Limb (tissue), 2 donors: ENCODE measurements around the gene NEK7.

Experiments
- DNase-seq, 2 donors: peaks; one replicate each; pipeline ENCODE4 v3.0.0-alpha.2; 2016; ENCODE audit errors: extremely low spot score in 2 of 2

Gene NEK7

GRCh38 chr1:198350456-198350855, 193.7 kb downstream of the NEK7 start:
- DNase-seq = no peak

- DNase-seq = no peak
Measured at GRCh38 chr1:198352975-198353695, 196.3 kb downstream of the NEK7 start.

DNA sequence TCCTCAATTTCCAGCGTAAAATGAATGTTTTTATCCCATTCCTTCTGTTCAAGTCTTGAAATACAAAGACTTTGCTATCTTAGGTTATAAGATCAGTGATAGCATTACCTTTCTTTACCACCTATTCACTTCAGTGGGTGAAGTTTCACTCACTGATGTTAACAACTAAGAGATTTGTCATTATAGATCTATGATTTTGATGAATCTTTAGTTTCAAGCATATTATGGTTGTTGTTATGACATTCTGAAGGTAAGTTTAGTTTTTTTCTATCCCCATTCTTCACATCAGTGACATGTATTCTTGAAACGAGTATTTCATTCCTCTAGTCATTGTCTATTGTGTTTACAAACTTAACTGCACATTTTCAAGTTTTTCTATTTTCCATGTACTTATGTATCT, 201.1 kb downstream of the NEK7 start:
- no peak for DNase-seq

DNA sequence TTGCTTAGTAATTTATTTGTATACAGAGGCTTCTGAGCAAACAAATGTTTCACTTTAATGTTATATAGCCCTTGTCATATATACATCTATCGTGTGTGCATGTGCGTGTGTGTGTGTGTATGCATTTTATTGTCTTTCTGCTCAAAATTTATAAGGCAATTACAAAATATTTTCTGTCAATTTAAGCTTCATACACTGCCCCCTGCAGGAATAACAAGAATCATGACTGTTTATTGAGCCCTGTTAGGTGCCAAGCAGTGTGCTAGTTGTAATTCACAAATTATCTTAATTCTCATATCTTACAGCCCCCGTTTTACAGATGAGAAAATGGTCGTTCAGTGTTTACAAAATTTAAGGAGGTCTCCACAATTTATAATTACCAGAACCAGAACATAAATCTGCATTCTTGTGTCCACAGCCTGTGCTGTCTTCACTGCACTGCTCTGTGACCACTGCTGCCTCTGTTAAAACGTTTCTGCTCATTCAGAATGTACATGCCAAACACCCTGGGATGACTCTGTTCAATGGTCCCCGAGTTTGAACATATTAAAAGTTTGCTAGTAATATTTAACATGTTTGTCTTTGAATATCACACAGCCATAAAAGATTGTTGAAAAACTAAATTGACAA, 202.3 kb downstream of the NEK7 start:
- no peak for DNase-seq

DNA sequence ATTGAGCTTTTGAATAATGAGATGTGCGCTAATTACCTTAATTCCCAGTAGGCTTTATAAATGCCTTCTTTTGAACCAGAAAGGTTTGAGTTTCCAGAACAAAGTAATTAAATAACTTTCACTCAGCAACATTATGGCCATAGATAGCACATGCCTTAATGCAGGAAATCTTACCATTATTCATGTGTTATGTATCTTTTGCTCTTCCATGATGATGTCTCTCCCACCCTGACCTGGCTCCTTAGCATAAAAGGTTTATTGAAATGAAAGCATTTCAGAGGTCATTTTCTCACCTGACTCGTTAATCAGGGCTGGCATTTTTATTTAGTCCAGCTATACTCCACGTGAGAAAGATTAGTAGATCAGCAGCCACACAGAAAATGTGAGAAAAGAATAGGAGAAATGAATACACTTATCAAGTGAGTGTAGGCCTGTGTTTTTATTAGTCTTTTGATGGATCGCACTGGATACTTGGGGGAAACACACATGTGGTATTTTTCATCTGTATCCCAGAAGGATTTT, 203.5 kb downstream of the NEK7 start:
- no peak for DNase-seq

- no peak for DNase-seq
Measured at GRCh38 chr1:198361237-198361767, 204.5 kb downstream of the NEK7 start.

DNA sequence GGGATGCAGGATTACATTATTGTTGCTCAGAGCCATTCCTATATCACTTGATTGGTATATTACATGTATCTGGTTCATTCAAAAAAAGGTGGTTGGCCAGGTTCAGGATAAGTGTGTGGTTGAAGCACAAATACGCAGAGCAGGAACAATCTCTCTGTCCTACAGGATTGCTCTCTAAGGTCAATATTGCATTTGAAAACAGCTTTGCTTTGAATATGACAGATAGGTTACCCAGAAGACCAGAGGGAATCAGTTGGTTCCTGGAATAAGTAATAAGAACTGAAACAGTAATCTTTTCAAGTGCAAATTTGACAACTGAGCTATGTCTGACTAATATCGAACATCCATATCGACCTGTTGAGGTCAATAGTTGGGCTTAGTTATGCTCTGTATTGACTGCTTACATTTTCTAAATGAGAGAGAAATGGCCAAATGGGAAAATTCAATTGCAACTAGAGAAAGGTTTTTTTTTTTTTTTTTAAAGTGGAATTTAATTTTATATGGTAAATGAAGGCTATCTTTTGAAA, 206.9 kb downstream of the NEK7 start:
- no peak for DNase-seq

DNA sequence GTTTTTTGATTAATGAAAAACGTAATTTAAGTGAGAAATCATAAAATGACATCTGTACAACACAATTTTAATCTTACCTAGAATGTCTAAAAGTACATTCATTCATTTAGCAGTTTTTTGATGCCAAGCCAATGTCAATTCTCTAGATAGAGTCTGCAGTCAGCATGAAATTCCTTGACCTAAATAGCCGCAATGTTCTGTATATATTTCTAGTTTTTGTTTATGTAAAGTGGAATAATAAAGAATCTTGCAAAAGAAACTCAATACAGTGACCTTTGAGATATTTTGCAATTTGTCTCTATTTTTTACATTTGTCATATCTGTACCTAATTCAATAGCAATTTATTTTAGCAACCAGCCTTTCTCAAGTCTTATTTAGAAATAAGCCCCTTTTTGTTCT, 207.7 kb downstream of the NEK7 start:
- no peak for DNase-seq

DNA sequence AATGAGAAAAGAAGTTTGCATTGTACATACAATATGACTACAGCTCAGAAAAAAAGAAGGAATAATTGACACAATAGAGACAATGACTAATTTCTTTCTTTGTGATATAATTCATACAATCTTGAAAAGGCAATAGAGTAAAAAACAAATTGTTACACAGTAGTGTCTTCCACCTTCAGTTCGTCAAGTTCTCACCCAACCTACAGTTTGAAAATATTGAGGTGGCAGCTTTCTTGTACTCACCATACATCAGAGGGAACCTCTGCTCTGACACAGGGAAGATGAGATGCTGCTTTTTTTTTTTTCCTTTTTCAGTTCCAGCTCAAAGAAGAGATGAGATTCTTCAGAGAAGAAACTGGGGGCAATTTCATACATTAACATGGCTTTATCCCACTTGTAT, 210.5 kb downstream of the NEK7 start:
- no peak for DNase-seq

DNA sequence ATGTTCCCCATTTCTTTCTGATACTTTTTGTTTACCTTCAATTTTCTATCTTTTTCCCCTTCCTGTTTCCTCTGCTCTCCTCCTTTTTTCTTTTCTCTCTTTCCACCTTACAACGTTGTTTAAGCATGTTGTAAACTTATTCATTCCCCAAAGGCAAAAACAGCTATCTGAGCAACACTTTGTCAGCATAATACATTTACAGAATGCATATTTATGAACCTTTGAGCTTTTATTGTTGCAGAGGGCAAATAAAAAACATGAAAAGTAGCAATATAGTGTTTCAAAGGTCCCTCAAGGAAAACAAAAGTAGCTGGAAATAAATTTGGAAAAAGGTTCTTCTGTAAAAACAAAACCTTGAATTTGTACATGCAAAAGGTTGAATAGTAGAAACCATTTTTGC, 214.2 kb downstream of the NEK7 start:
- DNase-seq = no peak
